ENCODE data around the gene ZNRD2.
A peak's percentile ranks its signal among the peaks of the same experiment; 100 is the strongest.
"Not testable (repeated sequence)": the region's sequence is repeated elsewhere in the genome, so short reads cannot be mapped to it uniquely, and the experiment has no call there.

Gene ZNRD2

DNA sequence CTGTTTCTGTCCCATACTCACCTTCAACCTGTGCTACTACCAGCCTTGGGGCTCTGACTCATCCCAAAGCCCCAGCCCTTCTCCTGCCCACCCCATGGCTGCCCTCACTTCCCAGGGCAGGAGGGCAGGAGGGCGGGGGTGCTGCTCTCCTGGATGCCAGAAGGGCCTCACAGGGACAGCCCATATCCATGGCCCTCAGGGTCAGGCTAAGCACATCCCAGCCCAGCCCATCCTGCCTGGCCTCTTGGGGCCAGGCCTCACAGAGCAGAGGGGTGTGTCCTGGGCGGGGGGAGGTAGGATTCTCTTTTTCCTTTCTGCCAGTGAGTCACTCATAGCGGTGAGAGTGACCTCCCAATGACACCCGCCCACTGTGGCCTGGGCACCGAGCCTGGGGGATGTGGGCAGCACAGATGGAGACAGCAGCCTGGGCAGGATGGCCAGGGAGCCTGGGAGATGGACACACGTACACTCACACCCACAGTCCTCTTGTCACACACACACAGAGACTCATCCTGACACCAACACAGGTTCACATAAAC is 14.5 kb upstream of the ZNRD2 start:
- no peak for DNase-seq (ENCODE audit: low spot score)

DNA sequence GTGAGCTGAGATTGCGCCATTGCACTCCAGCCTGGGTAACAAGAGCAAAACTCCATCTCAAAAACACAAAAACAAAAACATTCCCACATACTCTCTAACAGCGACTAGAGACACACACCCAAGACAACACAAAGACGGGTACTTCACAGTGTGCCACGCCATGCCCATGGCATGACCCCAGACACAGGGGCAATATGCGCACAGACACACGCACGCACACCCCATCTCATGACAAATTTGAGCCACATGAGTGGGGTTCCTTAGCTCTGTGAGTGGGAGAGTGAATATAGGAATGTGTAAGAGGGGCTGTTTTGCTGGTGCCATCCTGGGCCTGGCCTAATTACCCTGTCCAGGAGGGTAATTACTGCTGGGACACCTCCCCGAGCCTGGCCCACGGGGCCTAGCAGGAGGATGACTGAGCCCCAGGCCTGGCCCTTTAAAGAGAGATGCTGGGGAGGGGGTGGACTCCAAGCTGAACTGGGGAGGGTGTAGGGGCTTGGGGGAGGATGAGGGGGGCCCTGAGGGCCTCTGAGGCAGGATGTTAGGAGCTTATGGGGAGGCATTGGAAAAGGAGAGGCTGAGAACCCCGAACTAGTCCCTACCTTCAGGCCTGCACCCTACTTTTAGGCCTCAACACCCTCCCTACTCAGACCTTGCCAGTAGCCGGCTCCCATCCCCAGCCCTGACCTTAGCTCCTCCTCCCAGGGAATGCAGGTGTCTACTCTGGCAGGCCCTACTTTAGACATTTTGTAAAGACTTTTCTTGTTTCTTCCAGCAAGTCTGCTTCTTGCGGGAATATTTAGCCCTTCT is 13.6 kb upstream of the ZNRD2 start:
- no peak for DNase-seq (ENCODE audit: low spot score)

DNA sequence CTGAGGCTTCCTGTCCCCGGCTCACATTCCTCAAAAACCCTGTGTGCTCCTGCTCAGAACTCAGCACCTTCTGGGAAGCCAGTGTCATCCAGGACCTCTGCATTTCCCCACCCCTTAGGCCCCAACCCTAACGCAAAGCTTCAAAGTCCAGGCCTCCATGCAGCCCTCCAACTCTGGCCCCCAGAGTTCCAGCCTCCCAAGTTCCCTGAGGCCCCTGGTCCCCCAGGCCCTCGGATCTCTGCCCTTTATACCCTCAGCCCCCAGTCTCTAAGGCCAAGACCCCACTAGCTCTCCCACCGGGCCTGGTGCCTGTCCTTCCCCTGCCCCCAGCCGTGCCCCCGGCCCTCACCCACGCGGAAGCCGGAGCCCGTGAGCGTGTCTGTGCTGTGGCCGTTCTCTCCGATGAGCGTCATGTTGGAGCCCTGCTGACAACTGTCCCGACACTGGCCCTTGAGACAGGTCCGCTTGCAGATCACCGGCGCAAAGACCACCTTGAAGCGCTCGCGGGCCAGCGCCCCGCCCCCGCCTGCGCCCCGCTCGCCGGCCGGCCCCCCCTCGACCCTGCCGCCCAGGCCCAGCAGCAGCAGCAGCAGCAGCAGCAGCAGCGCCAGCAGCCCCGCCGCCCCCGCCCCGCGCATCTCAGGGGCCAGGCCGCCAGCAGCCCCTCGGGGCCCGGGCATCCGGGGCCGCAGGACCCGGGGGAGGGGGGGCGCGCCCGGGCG is 12.8 kb upstream of the ZNRD2 start:
- no peak for DNase-seq (ENCODE audit: low spot score)

DNA sequence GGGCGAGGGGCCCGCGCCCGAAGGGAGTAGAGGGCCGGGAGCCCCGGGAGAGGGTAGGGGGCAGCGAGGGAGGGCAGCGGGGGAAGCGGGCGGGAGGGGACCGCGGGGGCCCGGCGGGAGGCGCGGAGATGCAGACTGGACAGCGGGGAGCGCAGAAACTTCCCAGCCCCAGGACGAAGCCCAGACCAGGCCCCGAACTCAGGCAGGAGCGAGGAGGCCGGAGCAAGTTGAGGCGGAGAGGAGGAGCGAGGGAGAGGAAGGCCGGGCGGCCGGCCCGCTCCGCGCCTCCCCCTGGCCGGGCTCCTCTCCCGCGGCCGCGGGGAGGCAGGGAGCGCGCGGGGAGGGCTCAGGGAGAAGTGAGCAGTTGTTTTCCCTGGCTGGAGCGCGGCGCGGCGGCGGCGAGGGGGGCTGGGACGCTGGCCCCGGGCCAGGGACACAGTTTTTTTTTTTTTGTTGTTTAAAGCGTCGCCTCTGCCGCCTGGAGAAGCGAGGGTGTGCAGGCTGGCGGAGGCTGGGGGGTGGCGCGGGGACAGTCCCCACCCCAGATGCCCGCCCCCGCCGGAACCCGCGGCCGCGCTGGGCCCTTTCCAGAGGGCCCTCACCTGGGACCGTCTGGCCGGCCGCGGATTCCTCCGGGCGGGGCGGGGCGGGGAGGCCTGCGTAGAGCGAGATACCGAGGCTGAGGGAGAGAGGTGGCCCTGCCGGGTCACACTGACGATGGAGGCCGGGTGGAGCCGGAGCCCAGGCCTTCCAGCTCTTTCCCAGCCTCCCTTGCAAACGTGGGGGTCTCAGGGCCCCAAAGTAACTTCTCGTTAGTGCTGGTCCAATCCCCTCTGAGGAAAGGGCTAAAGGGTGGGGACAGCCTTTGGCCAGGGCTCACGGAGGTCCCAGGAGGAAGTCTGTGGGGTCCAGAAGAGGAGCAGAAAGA is 12.0 kb upstream of the ZNRD2 start, which contains the start of gene LTBP3:
TSS of gene LTBP3 (minus strand) at position 358 of the 928 bp plus-strand sequence. CDS start 400 bp downstream, outside the sequence.
- no peak for DNase-seq (ENCODE audit: low spot score)

DNA sequence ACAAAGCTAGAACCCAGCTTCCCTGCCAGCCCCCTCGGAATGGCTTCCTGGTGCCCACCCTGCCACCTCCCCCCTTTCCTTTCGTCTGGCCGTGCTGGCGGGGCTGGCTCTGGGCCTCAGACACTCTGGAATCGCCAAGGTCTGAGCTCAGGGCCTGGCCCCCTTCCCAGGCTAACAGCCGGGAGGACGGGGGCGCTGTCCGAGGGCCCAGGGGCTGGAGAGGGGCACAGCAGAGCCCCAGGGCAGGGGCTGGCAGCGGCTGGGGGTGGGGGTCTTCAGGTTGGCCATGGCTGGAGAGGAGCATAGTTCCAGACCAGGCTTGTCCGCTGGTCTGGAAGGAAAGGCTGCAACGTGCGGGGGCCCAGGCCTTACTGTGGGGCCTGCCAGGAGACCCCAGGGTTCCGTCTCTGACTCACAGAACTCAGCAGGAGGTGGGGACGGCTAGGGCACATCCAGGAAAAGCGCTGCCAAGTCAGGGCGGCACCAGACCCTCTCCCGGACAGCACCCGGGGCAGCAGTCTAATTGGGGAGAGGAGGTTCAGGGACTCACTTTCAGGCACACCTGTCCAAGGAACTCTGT is 11.3 kb upstream of the ZNRD2 start:
- DNase-seq (ENCODE audit: low spot score): no peak

DNA sequence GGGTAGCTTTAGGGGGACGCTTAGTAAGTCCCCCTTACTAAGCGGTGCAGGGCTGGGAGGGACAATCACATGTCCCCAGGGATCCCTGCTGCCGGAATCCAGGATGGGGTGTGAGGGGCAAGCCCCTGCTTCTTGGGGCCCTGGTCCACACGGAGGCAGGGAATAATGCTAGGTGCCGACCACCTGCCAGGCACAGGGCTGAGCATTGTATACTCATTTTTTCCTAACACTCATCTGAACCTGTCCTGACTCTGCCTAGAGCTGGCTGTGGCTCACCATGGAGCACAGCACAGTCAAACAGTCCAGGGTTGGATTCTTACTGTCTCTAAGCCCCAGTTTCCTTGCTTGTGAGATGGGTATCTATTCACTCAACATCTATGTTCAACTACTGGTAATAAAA is 10.7 kb upstream of the ZNRD2 start:
- DNase-seq (ENCODE audit: low spot score): no peak

DNA sequence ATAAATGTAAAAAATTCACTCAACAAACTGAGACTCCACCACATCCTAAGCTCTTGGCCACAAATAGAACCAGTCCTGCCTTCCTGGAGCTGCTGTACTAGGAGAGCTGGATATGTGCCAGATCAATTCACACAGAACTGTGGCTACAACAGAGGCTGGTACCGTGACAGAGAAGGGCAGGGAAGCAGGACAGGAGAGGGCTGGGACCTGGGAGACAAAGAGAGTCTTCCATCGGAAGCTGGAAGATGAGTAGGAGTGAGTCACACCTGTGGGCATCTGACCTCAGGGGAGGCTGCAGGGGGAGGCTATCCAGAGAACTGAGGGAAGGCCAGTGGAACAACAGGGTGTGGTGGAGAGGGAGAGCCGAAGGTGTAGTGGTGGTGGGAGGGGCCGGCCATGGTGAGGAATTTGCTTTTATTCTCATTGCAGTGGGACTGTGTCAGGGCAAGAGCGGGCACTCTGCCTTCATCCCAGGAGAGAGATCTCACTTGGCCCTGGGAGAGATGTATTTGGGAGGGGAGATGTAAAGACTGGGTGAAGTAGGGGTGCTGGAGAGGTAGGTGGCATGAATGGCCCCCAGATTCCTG is 10.2 kb upstream of the ZNRD2 start:
- no peak for DNase-seq (ENCODE audit: low spot score)

DNA sequence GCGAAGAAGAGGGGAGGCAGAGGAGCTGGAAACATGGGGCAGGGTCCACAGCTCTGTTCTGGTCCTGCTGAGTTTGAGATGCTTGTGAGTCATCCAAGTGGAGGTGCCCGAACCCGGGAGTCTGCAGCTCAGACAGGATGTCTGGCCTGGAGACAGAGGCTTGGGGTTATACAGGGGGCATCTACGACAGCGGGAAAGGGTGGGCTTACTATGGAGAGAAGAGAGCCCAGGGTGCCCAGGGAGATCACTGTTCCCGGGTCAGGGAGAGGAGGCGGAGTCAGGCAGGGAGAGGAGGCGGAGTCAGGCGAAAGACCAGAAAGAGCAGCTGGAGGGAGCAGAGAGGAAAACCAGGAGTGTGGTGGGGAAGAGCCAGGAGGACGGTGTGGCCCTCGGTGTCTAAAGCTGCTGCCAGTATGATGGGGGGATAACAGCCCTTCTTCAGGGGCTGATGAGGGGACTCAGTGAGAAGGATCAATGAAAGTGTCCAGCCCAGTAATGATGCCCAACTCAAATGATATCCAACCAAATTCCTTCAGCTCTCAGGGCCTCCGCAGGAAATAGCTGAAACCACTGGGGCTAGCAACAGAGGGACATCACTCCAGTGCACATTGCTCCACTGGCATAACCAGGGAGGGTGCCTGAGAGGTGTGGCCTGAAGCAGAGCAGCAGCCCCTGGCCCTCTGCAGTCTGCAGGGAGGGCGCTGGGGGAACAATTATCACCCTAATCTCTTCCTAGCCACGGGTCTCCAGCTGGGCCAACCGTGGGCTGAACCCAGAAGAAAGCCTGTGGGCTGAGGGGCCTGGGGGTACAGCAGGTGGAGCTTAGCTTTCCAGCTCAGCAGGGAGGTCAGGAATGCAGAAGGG is 9.5 kb upstream of the ZNRD2 start:
- no peak for DNase-seq (ENCODE audit: low spot score)

DNA sequence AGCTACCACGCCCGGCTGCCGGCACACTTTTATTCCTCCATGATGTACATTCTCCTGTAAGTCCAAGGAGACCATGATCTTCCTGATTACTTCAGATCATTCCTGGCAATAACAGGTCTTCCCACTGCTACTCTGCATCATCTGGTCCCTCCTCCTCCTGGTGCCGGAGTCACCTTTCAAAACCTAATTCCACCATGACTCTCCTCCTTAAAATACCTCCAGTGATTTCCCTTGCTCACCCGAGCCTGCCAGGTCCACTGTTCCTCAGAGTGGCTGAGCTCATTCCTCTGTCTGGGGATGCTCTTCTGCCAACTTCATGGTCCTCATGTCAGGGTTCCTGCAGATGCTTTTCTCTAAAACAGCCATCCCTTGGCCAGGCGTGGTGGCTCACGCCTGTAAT is 8.3 kb upstream of the ZNRD2 start:
- DNase-seq (ENCODE audit: low spot score): no peak

DNA sequence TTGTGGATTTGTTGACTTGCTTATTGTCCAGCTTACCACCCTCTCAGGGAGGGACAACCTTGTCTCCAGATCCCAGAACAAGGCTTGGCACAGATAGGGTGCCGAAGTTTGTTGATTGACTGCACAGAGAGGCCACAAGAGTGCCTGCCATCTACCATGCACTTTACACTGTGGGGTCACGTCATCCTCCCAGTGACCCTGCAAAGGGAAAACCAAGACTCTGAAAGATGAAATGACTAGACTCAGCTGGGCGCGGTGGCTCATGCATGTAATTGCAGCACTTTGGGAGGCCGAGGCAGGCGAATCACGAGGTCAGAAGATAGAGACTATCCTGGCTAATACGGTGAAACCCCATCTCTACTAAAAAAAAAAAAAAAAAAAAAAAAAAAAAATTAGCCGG is 7.5 kb upstream of the ZNRD2 start:
- DNase-seq (ENCODE audit: low spot score): no peak

DNA sequence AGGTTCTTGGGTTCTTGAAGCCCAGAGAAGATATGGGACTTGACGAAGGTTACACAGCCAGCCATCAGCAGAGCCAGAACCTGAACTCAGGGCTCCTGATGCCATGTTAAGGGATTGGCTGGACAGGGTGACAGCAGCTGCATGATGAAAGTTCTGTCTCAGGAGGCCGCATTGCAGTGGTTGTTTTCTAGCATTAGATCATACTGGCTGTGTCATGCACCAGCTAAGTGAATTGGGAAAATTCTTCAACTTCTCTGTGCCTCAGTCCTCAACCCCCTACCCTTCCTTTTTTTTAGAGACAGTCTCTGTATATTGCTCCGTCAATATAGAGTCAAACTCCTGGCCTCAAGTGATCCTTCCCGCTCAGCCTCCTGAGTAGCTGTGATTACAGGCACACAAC is 6.7 kb upstream of the ZNRD2 start:
- DNase-seq (ENCODE audit: low spot score): no peak

DNA sequence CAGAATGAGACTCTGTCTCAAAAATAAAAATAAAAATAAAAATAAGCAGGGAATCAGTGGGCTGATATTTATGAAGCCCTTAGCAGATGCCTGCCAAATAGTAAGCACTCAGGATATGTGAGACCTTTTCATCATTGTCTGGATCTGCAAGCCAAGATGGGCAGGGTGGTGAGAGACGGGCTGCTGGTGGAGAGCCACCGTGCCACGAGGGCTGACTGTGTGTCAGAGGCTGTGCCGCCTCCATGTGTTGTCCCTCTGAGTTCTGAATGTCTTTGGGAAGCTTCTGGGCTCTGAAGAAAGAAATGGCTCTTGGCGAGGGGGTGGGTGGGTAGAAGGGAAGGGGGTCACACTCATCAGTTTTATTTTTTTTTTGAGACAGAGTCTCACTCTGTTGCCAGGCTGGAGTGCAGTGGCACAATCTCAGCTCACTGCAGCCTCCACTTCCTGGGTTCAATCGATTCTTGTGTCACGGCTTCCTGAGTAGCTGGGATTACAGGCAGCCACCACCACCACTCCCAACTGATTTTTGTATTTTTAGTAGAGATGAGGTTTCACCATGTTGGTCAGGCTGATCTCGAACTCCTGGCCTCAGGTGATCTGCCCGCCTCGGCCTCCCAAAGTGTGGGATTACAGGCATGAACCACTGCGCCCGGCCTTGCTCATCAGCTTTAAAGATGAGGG is 5.3 kb upstream of the ZNRD2 start:
- not testable (repeated sequence) for DNase-seq (ENCODE audit: low spot score)

DNA sequence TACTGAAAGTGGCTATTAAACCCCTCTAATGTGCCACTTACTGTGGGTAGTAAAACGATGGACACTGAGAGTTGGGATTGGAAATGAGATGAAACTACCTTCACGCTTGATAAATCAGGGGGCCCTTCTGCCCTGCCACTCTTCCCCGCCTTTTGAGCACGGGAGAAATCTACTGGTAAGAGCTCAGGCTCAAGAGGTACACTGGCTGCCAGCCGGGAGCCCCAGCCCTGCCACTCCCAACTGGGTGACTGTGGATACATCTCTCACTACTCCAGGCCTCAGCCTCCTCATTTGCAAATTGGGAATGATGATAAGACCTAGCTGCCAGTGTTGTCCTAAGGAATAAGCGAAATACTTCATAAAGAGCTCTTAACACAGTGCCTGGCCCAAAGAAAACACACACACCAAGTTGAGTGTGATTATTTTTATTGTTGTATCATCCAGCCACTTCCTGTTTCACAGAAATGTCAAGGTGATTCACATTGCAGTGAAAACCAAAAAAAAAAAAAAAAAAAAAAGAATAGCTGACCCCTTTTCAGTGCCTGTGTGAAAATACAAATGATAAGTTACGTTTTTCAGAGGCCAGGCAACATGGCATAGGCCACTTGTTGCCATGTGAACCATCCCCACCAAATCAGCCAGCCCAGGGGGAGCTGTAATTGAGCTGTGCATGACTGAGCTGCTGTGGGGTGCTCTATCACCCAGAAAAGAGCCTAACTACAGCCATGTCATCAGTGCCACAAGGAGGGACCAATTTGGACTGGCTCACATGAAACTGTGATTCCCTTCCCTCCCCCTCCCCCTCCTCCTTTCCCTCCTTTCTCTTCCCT is 4.4 kb upstream of the ZNRD2 start:
- no peak for DNase-seq (ENCODE audit: low spot score)

DNA sequence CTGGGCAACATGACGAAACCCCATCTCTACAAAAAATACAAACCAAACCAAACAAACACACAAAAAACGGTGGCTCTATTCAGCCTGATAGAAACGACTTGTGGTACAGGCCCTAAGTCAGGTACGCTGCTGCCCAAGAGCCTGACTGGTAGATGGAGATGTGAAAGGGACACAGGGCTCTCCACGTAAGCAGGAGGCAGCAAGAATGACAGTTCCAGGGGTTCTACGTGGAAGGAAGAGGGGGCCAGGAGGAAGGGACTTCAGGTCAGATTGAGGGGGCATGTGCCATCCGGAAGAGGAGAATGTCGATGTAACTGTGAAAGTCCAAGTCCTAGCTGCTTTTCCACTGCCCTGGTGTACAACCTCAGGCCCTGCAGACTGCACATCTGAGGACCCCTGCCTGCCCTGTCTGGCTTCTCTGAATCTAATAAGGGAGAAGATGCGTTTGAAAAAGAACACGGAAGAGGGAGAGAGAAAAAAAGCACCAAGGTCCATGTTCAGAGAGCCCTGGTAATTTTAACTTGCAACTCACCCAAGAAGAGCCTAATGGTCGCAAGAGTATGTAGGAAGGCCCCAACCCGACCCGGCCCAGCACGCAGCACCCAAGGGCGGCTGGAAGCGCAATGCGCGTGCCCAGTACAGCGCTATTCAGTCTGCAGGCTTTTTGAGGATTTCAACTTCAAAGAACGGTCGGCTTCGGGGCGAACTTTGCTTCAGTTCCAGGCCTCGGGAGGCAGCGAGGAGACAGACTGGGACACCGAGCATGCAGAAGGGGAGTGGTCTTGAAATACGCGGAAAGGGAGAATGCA is 909 bp upstream of the ZNRD2 start:
- no peak for DNase-seq (ENCODE audit: low spot score)

DNA sequence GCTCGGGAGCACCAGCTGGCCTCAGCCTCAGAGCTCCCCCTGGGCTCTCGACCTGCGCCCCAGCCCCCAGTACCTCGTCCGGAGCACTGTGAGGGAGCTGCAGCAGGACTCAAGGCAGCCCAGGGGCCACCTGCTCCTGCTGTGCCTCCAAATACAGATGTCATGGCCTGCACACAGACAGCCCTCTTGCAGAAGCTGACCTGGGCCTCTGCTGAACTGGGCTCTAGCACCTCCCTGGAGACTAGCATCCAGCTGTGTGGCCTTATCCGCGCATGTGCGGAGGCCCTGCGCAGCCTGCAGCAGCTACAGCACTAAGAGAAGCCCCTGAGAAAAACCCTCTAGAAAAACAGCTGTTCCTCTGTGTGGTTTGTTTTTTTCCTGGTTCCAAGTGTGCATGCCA is 1.1 kb downstream of the ZNRD2 start:
- no peak for DNase-seq (ENCODE audit: low spot score)

DNA sequence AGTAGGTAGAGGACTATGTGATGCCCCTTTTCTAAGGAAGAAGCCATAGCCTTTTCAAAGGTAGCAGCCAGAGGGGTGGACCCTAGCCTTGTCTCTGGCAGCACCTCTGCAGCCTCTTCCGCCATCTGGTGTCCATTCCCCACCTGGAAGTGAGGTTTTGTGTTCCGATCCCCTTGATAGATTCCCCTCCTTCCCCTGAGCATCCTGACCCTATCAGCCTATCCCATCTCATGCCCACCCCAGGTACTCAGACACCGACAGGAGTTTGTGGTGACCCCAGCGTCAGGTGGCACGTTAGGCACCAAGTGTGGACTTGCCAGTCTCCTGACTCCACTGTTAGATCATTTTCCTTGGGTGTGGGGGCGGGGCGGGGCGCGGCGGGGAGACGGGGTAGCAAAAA is 1.7 kb downstream of the ZNRD2 start:
- no peak for DNase-seq (ENCODE audit: low spot score)

DNA sequence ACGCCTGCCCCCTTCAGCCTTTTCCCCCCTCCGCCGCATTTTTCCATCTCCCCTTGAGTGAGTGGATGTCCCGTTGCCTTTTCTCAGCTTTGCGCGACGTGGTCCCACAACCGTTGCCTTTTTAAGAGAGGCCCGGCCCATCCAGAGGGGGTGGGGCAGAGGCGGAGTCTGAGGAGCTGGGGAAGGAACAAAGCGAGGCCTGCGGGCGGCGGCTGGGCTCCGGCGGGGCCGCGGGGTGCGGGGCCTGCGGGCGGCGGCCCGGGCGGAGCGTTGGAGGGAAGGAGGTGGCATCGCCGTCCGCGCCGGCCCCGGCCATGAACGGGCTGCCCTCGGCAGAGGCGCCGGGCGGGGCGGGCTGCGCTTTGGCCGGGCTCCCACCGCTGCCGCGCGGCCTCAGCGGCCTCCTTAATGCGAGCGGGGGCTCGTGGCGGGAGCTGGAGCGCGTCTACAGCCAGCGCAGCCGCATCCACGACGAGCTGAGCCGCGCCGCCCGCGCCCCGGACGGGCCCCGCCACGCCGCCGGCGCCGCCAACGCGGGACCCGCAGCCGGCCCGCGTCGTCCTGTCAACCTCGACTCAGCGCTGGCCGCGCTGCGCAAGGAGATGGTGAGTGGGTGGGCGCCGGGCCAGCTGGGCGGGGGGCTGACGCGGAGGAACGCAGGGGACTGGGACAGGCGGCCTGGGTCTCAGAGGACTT is 2.2 kb downstream of the ZNRD2 start, which contains the start of gene FAM89B:
TSS of gene FAM89B (plus strand) at position 183 of the 696 bp plus-strand sequence. CDS start at position 315, 132 bp downstream.
- DNase-seq (ENCODE audit: low spot score): peak; percentile 88
